ENCODE measurements around the gene RGS7. TPM values are rescaled to one million over a fixed set of nuclear protein-coding genes. Genes with fewer than 3 reads are reported as not detected.

Gene RGS7
- total RNA-seq, 1 experiment from 2014 or later, result 1.0 TPM

DNA sequence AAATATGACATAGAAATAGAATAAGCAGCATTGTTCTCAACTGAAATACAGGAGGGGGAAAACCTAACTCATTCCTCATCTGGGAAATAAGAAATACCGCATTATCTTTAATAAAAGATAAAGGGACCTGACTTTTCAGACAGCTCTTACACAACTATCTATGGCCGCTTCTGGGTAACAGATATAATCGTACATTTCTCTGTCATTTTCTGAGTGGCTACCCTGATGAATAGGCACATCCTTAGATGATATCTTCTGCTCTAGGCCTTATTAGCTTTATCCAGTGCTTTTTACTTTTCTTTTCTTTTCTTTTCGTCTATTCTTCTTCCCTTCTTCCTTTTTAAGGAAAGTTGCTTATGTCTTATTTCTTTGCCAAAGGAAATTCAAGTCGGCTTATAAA lies 388.1 kb downstream of the RGS7 start:
- TF ChIP-seq, protein P1, sequence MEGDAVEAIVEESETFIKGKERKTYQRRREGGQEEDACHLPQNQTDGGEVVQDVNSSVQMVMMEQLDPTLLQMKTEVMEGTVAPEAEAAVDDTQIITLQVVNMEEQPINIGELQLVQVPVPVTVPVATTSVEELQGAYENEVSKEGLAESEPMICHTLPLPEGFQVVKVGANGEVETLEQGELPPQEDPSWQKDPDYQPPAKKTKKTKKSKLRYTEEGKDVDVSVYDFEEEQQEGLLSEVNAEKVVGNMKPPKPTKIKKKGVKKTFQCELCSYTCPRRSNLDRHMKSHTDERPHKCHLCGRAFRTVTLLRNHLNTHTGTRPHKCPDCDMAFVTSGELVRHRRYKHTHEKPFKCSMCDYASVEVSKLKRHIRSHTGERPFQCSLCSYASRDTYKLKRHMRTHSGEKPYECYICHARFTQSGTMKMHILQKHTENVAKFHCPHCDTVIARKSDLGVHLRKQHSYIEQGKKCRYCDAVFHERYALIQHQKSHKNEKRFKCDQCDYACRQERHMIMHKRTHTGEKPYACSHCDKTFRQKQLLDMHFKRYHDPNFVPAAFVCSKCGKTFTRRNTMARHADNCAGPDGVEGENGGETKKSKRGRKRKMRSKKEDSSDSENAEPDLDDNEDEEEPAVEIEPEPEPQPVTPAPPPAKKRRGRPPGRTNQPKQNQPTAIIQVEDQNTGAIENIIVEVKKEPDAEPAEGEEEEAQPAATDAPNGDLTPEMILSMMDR (IDR thresholded peaks at IDR 0.05; ENCODE audit: unreplicated experiment), result no peak
- H3K4me3 Mint-ChIP-seq (ENCODE audit: low read depth, unreplicated experiment), result no peak overlapping the region
- H3K36me3 Mint-ChIP-seq (ENCODE audit: insufficient read depth, unreplicated experiment), result no peaks in the 10 kb centered on the region
- H3K27me3 Mint-ChIP-seq (ENCODE audit: unreplicated experiment), result no peaks in the 10 kb centered on the region
- H3K27ac Mint-ChIP-seq (ENCODE audit: unreplicated experiment), result no peak overlapping the region
- H3K4me1 Mint-ChIP-seq (ENCODE audit: low read depth, unreplicated experiment), result no peaks in the 10 kb centered on the region
- H3K9me3 Mint-ChIP-seq (ENCODE audit: low read depth, unreplicated experiment), result no peaks in the 10 kb centered on the region
- no TSS peak for BruUV-seq (replicated peaks)
- CTCF ChIA-PET, result no interaction called here
- intact Hi-C loops (cut with micrococcal nuclease; ENCODE audit: unreplicated experiment), result loop anchor here (5.0 to 10.0 kb wide), 3 partner anchors 186 to 533 kb away; no protein-coding TSS in a partner anchor
- DNase-seq, result no peak

DNA sequence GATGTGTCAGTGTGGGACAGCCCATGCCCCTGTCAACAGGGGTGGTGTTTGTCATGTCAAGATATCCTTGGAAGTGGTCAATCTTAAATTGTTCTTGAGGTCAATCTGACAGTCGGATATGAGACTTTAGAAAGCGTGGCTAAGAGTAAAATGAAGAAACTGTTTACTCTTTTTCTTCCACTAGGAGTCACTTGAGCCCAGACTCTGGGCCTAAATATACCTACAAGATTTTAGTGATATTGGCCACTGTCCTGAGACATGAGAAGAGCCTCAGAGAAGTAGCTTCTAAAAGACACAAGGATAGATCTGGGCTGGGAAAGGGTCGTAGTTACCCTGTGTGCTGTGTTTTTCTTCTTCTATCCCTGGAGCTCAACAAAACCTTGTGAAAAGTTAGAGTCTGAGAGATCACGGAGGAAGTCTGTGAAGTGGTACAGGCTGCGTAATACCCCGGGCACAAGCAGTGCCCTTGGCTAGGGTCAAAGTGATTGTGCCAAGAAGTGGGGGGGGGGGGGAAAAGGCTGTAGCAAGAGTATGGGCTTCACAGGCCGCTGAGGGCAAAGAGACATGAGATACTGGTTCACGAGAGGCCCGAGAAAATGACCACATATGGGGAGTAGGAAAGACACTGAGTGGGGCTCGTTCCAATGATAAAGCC lies 389.8 kb downstream of the RGS7 start:
- Mint-ChIP-seq H3K36me3 (ENCODE audit: insufficient read depth, unreplicated experiment) (no peaks in the 10 kb centered on the region), H3K4me1 (ENCODE audit: low read depth, unreplicated experiment) (no peaks in the 10 kb centered on the region), H3K27me3 (ENCODE audit: unreplicated experiment) (no peaks in the 10 kb centered on the region), H3K4me3 (ENCODE audit: low read depth, unreplicated experiment) (no peak overlapping the region), H3K9me3 (ENCODE audit: low read depth, unreplicated experiment) (no peaks in the 10 kb centered on the region), H3K27ac (ENCODE audit: unreplicated experiment) (no peak overlapping the region)
- BruUV-seq (replicated peaks), result no TSS peak
- DNase-seq, result no peak
- TF ChIP-seq, protein P1 (IDR thresholded peaks at IDR 0.05; ENCODE audit: unreplicated experiment), result peak; percentile 50
- CTCF ChIA-PET, result interaction anchor here (0.6 to 2.6 kb wide), 9 partner anchors 16 to 519 kb away, joined by 3 to 17 read pairs (median 4); no protein-coding TSS in a partner anchor
- intact Hi-C loops (cut with micrococcal nuclease; ENCODE audit: unreplicated experiment), result loop anchor here (1.0 to 10.0 kb wide), 5 partner anchors 188 to 535 kb away; no protein-coding TSS in a partner anchor

- DNase-seq, result peak; percentile 32
- CTCF ChIA-PET, result interaction anchor here (1.0 to 2.6 kb wide), 3 partner anchors 267 to 520 kb away, joined by 3 to 17 read pairs (median 7); no protein-coding TSS in a partner anchor
- TF ChIP-seq, protein P1 (IDR thresholded peaks at IDR 0.05; ENCODE audit: unreplicated experiment), result no peak
- H3K27me3 Mint-ChIP-seq (ENCODE audit: unreplicated experiment), result no peaks in the 10 kb centered on the region
- BruUV-seq (replicated peaks), result no TSS peak
- H3K36me3 Mint-ChIP-seq (ENCODE audit: insufficient read depth, unreplicated experiment), result no peaks in the 10 kb centered on the region
- H3K4me3 Mint-ChIP-seq (ENCODE audit: low read depth, unreplicated experiment), result no peak overlapping the region
- intact Hi-C loops (cut with micrococcal nuclease; ENCODE audit: unreplicated experiment), result loop anchor here (5.0 to 10.0 kb wide), 3 partner anchors 189 to 537 kb away; no protein-coding TSS in a partner anchor
- no peaks in the 10 kb centered on the region for H3K4me1 Mint-ChIP-seq (ENCODE audit: low read depth, unreplicated experiment)
- H3K27ac Mint-ChIP-seq (ENCODE audit: unreplicated experiment), result no peak overlapping the region
- H3K9me3 Mint-ChIP-seq (ENCODE audit: low read depth, unreplicated experiment), result no peaks in the 10 kb centered on the region
Measured at GRCh38 chr1:240965581-240966091, 391.4 kb downstream of the RGS7 start.

DNA sequence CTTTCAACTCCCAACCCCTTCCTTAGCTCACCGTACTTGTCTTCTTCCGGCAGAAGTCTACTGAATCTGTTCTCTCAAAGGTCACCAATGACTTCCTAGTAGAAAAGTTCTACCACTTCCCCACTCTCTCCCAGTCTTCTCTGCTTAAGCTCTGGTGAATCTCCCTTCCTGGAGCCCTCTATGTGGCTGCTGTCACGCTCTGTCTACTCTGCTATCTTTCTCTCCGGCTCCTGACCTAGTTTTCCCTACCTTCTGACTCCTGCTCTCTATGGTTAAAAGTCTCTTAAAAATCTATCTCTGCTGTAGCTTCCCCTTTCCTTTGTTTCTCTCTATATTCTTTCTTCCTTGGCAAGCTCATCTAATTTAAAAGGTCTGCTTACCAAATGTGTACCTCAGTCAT lies 394.9 kb downstream of the RGS7 start:
- TF ChIP-seq, protein P1 (IDR thresholded peaks at IDR 0.05; ENCODE audit: unreplicated experiment), result no peak
- no peaks in the 10 kb centered on the region for H3K27me3 Mint-ChIP-seq (ENCODE audit: unreplicated experiment)
- no TSS peak for BruUV-seq (replicated peaks)
- CTCF ChIA-PET, result no interaction called here
- H3K4me3 Mint-ChIP-seq (ENCODE audit: low read depth, unreplicated experiment), result no peak overlapping the region
- no peak overlapping the region for H3K27ac Mint-ChIP-seq (ENCODE audit: unreplicated experiment)
- peaks cover 8% of the 10 kb centered on the region for H3K4me1 Mint-ChIP-seq (ENCODE audit: low read depth, unreplicated experiment)
- no peak for DNase-seq
- intact Hi-C loops (cut with micrococcal nuclease; ENCODE audit: unreplicated experiment), result loop anchor here (10.0 kb wide), 2 partner anchors 193 to 243 kb away; no protein-coding TSS in a partner anchor
- no peaks in the 10 kb centered on the region for H3K9me3 Mint-ChIP-seq (ENCODE audit: low read depth, unreplicated experiment)
- no peaks in the 10 kb centered on the region for H3K36me3 Mint-ChIP-seq (ENCODE audit: insufficient read depth, unreplicated experiment)

All from Calu3 (cell line).